K562 (cell line): Measurements from ENCODE around the gene CC2D1A. TPM values are rescaled to one million over a fixed set of nuclear protein-coding genes. Genes with fewer than 3 reads are reported as not detected.

Experiments
- ATAC-seq: fragments of 200-7000 bp; cut with Tn5 transposase; 3 replicates; pipeline ENCODE4 v1.9.1; 2020; ENCODE audit warnings: moderate library complexity
- BruUV-seq: library from RNA; stranded (reverse); fragments of 400-500 nt; replicated peaks from 2 replicates; lab custom pipeline; 2021; lab: Mats Ljungman, UMichigan
- CTCF ChIA-PET: fragments of 300-600 bp; formaldehyde crosslinking; extraction: SDS; loops from one replicate; lab custom pipeline; 2021; ENCODE audit warnings: low intra/inter-chr PET ratio; lab: Yijun Ruan, JAX
- POLR2A ChIA-PET: fragments of 300-600, 350-650 bp; sonication (Branson Sonifier 250); formaldehyde crosslinking; extraction: SDS; loops from one replicate; lab custom pipeline; 2021; ENCODE audit warnings: antibody characterized with exemption, inconsistent platforms; lab: Yijun Ruan, JAX
- DNase-seq, 4 experiments: peaks; one replicate each; pipeline versions ENCODE4 v3.0.0 to v3.0.0-alpha.2; 2011 to 2018; ENCODE audit warnings: low spot score in 3 of 4, mixed read lengths in 3 of 4; ENCODE audit errors: extremely low read depth in 1 of 4
- FAIRE-seq: peaks from 2 replicates; lab custom pipeline; 2011; peaks lifted over from hg19 to GRCh38; lab: Jason Lieb, UNC
- H2AFZ ChIP-seq: 2 replicates; pipeline ENCODE4 v1.6.0; 2011; ENCODE audit warnings: low read depth, low read length, control low read depth, inconsistent platforms
- H3K27ac ChIP-seq: fragments of 200-600 bp; 3 replicates; pipeline ENCODE4 v1.8.0; 2011; ENCODE audit warnings: low read depth, mild to moderate bottlenecking, control low read depth, inconsistent platforms, low read length, moderate library complexity, mixed read lengths; ENCODE audit errors: extremely low read depth
- H3K27me3 ChIP-seq, 2 experiments: fragments of 300-600 bp in 1 of 2; 2 replicates in 1 of 2; 3 replicates in 1 of 2; pipeline versions ENCODE4 v1.6.0 to v1.8.0; 2011; ENCODE audit warnings: inconsistent platforms in 2 of 2, low read length in 2 of 2, mild to moderate bottlenecking in 1 of 2, mixed read lengths in 1 of 2, moderate library complexity in 1 of 2; ENCODE audit not compliant: control insufficient read depth in 2 of 2, insufficient read depth in 2 of 2
- H3K36me3 ChIP-seq: fragments of 300-600 bp; 3 replicates; pipeline ENCODE4 v1.8.0; 2011; ENCODE audit warnings: mild to moderate bottlenecking, low read length, inconsistent platforms; ENCODE audit not compliant: control insufficient read depth, insufficient read depth
- H3K4me1 ChIP-seq, 2 experiments: fragments of 200-600 bp in 1 of 2; replicated peaks in 1 of 2; 2 replicates in 1 of 2; 3 replicates in 1 of 2; pipeline versions ENCODE4 v1.5.1 to v1.8.0; 2011; ENCODE audit warnings: inconsistent platforms in 2 of 2, low read length in 2 of 2, mild to moderate bottlenecking in 1 of 2, mixed read lengths in 1 of 2, moderate library complexity in 1 of 2; ENCODE audit not compliant: control insufficient read depth in 2 of 2, insufficient read depth in 2 of 2
- H3K4me2 ChIP-seq: 2 replicates; pipeline ENCODE4 v1.6.1; 2011; ENCODE audit warnings: low read length, control low read depth, inconsistent platforms, mixed read lengths; ENCODE audit not compliant: insufficient read depth
- H3K4me3 ChIP-seq: fragments of 200-600 bp; sonication (generic), shearing (Covaris generic); 2 replicates; pipeline ENCODE4 v1.5.1; 2016; ENCODE audit warnings: control low read depth, inconsistent platforms
- H3K79me2 ChIP-seq: fragments of 200-600 bp; 3 replicates; pipeline ENCODE4 v1.8.0; 2011; ENCODE audit warnings: low read length, inconsistent platforms; ENCODE audit not compliant: control insufficient read depth, insufficient read depth
- H3K9ac ChIP-seq, 2 experiments: 2 replicates each; pipeline versions ENCODE4 v1.6.0 to v1.6.1; 2011; ENCODE audit warnings: low read depth in 2 of 2, low read length in 2 of 2, control low read depth in 1 of 2, inconsistent platforms in 1 of 2, mild to moderate bottlenecking in 1 of 2, mixed read lengths in 1 of 2; ENCODE audit not compliant: insufficient read depth in 1 of 2
- H3K9me1 ChIP-seq: one replicate; pipeline ENCODE4 v1.6.0; 2011; ENCODE audit warnings: inconsistent platforms, mild to moderate bottlenecking, low read length, moderate library complexity; ENCODE audit not compliant: control insufficient read depth, insufficient read depth
- H3K9me3 ChIP-seq: replicated peaks from 2 replicates; pipeline ENCODE4 v1.5.1; 2011; ENCODE audit warnings: low read depth, low read length, inconsistent platforms; ENCODE audit not compliant: control insufficient read depth, insufficient read depth
- H4K20me1 ChIP-seq: replicated peaks from 2 replicates; pipeline ENCODE4 v1.6.1; 2011; ENCODE audit warnings: low read length, inconsistent platforms, mixed read lengths; ENCODE audit not compliant: control insufficient read depth, insufficient read depth
- ERF ChIP-seq: fragments of 450-650 bp; formaldehyde crosslinking; IDR thresholded peaks from 2 replicates; pipeline ENCODE4 v1.4.0; 2020; ENCODE audit warnings: mild to moderate bottlenecking, mixed read lengths
- ZNF134 ChIP-seq: fragments of 250-450 bp; sonication (Bioruptor Pico); conservative IDR thresholded peaks from 2 replicates; pipeline ENCODE4 v1.4.0; 2020
- WGBS: fragments of 100-300 bp; shearing (Covaris generic); methylation state at CpG from one replicate; pipeline ENCODE4 v1.1.6; 2016; ENCODE audit warnings: low coverage, mixed read lengths; ENCODE audit not compliant: insufficient coverage; ENCODE audit errors: missing lambda C conversion rate; 5-methylcytosine and 5-hydroxymethylcytosine counted together
- in situ Hi-C: fragments of 300-500 bp; cut with MboI; formaldehyde crosslinking; loops from 4 replicates; pipeline ENCODE4 v1.15.0; 2018; ENCODE audit warnings: inconsistent platforms, mixed read lengths
- intact Hi-C: fragments of 100-400 bp; cut with micrococcal nuclease; formaldehyde crosslinking; loops from 2 replicates; pipeline ENCODE4 v1.14.2; 2022
- polyA plus RNA-seq, 8 experiments: library from polyadenylated mRNA; depleted of rRNA in 4 of 8; stranded (reverse) in 5 of 8; unstranded in 3 of 8; fragments of >200 nt; fragmentation: Nextera tagmentation in 2 of 8; fragmentation: Illumina TruSeq in 1 of 8; extraction: Ambion mirVana in 2 of 8; extraction: Trizol in 1 of 8; gene quantifications; 2 replicates each; pipeline versions ENCODE4 v1.2.1 to v1.2.3, GENCODE V29; 2011 to 2014; ENCODE audit warnings: inconsistent platforms in 1 of 8, missing spikeins in 1 of 8
- total RNA-seq, 7 experiments: library from RNA; depleted of rRNA in 6 of 7; stranded (reverse); fragments of >200 nt in 6 of 7; fragmentation: Illumina TruSeq in 2 of 7; extraction: Trizol in 2 of 7; gene quantifications; 2 replicates each; pipeline versions ENCODE4 v1.2.1 to v1.2.3, GENCODE V29; 2011 to 2021; ENCODE audit warnings: low replicate concordance in 1 of 7
- TF ChIP-seq, protein P1 (sequence below), 3 experiments: fragments of 200-800 bp in 1 of 3; sonication (Bioruptor generic) in 1 of 3; sonication (generic) in 1 of 3; formaldehyde crosslinking in 1 of 3; IDR thresholded peaks; 2 replicates each; pipeline versions ENCODE4 v1.6.1 to v1.8.0; 2016 to 2022; ENCODE audit warnings: mild to moderate bottlenecking in 2 of 3, missing compliant biosample characterization in 2 of 3, missing genetic modification characterization in 2 of 3, missing genetic modification reagents in 1 of 3
- TF ChIP-seq, protein P2 (sequence below): sonication (generic); formaldehyde crosslinking; IDR thresholded peaks from 2 replicates; pipeline ENCODE4 v1.8.1; 2022; ENCODE audit warnings: missing genetic modification reagents
- TF ChIP-seq, protein P3 (sequence below): fragments of 200-800 bp; sonication (Bioruptor generic); IDR thresholded peaks from 2 replicates; pipeline ENCODE4 v1.6.1; 2017; ENCODE audit warnings: missing genetic modification characterization, missing compliant biosample characterization
- TF ChIP-seq, protein P4 (sequence below): fragments of 450-650 bp; formaldehyde crosslinking; IDR thresholded peaks from 2 replicates; pipeline ENCODE4 v1.4.0; 2020; ENCODE audit warnings: mild to moderate bottlenecking

CC2D1A gene
- total and polyA plus RNA-seq, 9 of the 15 experiments (the other 6 are each of a cell fraction or from before 2014, with no cell fraction given): 0.32 to 31.0 (median 12.9) TPM

DNA sequence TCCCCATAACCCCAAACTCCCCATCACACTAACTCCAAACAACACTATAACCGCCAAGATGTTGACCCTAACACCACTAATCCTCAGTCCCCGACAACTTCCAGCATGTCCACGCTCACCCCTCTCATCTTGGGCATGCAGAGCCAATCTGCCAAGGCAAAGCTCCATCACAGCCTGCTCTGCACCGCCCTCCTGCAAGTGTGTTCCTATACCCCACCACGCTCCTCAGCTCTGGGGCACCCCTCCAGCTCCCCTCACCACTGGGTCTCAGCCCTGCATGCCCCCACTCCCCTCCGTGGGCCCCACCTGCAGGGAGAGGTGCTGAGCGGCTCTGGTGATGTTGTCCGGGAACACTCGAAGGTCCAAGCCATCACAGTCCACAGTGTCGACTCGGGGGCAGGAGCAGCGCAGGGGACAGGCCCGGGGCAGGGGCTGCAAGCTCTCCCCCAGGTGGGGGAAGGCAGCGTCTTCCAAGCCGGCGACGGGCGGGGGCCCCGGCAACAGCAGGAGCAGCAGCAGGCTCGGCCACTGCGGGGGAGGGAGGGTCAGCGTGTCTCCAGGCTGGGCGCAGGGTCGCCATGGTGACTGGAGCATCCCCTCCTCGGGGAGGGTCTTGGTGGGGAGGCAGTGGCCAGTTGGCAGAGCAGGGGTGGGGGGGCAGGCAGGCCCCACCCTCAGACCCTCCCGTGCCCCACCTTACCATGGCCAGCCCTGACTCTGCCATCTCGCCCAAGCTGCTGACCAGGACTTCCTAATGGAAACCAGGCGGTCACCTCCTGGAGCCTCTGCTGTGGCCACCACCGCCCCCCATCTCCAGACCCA lies 31.7 kb downstream of the CC2D1A start (continued):
- TF ChIP-seq, protein P1, sequence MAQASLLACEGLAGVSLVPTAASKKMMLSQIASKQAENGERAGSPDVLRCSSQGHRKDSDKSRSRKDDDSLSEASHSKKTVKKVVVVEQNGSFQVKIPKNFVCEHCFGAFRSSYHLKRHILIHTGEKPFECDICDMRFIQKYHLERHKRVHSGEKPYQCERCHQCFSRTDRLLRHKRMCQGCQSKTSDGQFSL (CRISPR knock-in tag; IDR thresholded peaks at IDR 0.05): peak; percentile 42; the same call in 1 of the 2 replicates
- TF ChIP-seq, protein P1 (tag; IDR thresholded peaks at IDR 0.05): no peak
- TF ChIP-seq, protein P2, sequence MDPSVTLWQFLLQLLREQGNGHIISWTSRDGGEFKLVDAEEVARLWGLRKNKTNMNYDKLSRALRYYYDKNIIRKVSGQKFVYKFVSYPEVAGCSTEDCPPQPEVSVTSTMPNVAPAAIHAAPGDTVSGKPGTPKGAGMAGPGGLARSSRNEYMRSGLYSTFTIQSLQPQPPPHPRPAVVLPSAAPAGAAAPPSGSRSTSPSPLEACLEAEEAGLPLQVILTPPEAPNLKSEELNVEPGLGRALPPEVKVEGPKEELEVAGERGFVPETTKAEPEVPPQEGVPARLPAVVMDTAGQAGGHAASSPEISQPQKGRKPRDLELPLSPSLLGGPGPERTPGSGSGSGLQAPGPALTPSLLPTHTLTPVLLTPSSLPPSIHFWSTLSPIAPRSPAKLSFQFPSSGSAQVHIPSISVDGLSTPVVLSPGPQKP (CRISPR knock-in tag): no peak

DNA sequence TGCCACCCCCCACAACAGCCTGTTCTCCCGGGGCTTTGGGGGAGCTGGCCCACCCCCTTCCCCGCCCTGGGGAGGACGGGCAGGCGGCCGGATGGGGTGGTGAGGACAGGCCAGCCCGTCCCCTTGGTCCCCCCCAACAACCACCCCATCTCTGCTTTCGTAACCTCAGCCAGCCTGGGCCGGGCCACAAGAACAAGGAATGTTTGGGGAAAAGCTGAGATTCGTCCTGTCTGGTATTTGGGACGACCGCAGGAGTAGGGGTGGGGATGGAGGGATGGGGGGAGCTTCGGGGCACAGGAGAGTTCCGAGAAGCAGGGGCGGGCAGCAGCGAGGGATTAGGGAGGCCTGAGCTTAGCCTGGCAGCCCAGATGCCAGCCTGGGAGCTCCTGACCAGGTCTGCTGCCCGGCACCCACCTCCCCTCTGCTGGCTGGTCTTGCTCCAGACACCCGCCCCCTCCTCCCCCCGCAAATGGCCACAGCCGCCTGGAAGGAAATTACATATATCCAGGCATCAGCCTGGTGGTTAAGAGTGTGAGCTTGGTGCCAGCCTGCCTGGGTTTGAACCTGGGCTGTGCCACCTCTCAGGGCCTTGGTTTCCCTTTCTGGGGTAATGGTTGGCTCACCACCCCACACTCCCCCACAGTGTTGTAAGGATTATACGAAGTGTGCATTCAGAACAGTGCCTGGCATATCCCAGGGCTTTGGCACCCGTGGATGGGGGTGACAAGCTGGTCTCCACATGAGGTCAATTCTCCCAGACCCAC lies 32.5 kb downstream of the CC2D1A start, which contains the start of gene PODNL1:
Gene PODNL1, minus strand, starts transcription at position 117 of the 764 bp plus-strand sequence. CDS start 236 bp downstream, outside the sequence.
- Histone ChIP-seq H3K9me1 (no peaks in the 10 kb centered on the region), H3K9me3 (peaks cover 7% of the 10 kb centered on the region; the same call in 1 of the 2 replicates), H3K79me2 (no peaks in the 10 kb centered on the region), H3K4me2 (no peak within 1 kb of the TSS), H3K9ac (no peak within 1 kb of the TSS; a peak in 1 of 4 replicates), H3K36me3 (no peaks in the 10 kb centered on the region), H3K27ac (no peak within 1 kb of the TSS), H2AFZ (no peak within 1 kb of the TSS), H4K20me1 (0 out of 2 replicates have a peak, but pooled peaks cover 4% of the 10 kb centered on the region)
- intact Hi-C loops: no loop called here
- POLR2A ChIA-PET: no interaction called here
- CTCF ChIA-PET: no interaction called here
- in situ Hi-C loops: no loop called here
- no TSS peak for BruUV-seq
- ATAC-seq: no peak
- WGBS: 11% methylated on average over 16 of the region's 21 CpGs
- TF ChIP-seq ZNF134 (CRISPR knock-in tag) (no peak), ERF (CRISPR knock-in tag) (no peak)
- TF ChIP-seq, protein P3, sequence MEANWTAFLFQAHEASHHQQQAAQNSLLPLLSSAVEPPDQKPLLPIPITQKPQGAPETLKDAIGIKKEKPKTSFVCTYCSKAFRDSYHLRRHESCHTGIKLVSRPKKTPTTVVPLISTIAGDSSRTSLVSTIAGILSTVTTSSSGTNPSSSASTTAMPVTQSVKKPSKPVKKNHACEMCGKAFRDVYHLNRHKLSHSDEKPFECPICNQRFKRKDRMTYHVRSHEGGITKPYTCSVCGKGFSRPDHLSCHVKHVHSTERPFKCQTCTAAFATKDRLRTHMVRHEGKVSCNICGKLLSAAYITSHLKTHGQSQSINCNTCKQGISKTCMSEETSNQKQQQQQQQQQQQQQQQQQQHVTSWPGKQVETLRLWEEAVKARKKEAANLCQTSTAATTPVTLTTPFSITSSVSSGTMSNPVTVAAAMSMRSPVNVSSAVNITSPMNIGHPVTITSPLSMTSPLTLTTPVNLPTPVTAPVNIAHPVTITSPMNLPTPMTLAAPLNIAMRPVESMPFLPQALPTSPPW (CRISPR knock-in tag): peak; percentile 23; the same call in 1 of the 2 replicates
- TF ChIP-seq, protein P4, sequence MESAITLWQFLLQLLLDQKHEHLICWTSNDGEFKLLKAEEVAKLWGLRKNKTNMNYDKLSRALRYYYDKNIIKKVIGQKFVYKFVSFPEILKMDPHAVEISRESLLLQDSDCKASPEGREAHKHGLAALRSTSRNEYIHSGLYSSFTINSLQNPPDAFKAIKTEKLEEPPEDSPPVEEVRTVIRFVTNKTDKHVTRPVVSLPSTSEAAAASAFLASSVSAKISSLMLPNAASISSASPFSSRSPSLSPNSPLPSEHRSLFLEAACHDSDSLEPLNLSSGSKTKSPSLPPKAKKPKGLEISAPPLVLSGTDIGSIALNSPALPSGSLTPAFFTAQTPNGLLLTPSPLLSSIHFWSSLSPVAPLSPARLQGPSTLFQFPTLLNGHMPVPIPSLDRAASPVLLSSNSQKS (CRISPR knock-in tag): no peak
- TF ChIP-seq, all 486 proteins: peak for 1
- no peak for FAIRE-seq
- DNase-seq: no peak
- H3K4me1 ChIP-seq: peaks cover 0 to 34% of the 10 kb centered on the region in 2 experiments; a peak in 4 of 5 replicates
- peaks cover 0 to 3% of the 10 kb centered on the region in 2 experiments; a peak in 2 of 5 replicates for H3K27me3 ChIP-seq
- no peak within 1 kb of the TSS for H3K4me3 ChIP-seq
